ENCODE results near the gene ANKRD16.

The ANKRD16 gene

GRCh38 chr10:5898163-5898562, 8.5 kb upstream of the ANKRD16 start:
- H3K27ac Mint-ChIP-seq (ENCODE audit: low read depth), result peak overlapping the region; percentile 62
- peaks cover 48% of the 10 kb centered on the region for H3K4me1 Mint-ChIP-seq
- H3K27me3 Mint-ChIP-seq, result no peaks in the 10 kb centered on the region
- H3K4me3 Mint-ChIP-seq, result no peak overlapping the region
- H3K9me3 Mint-ChIP-seq, result peaks cover 6% of the 10 kb centered on the region
- H3K36me3 Mint-ChIP-seq (ENCODE audit: insufficient read depth), result peaks cover 8% of the 10 kb centered on the region
- no peak for DNase-seq (ENCODE audit: low spot score in 2 of 2)
- ATAC-seq (replicated peaks; ENCODE audit: extremely low read depth, poor library complexity, severe bottlenecking), result no peak

- peaks cover 8% of the 10 kb centered on the region for H3K36me3 Mint-ChIP-seq (ENCODE audit: insufficient read depth)
- no peak overlapping the region for H3K4me3 Mint-ChIP-seq
- H3K9me3 Mint-ChIP-seq, result peaks cover 6% of the 10 kb centered on the region
- no peaks in the 10 kb centered on the region for H3K27me3 Mint-ChIP-seq
- peaks cover 53% of the 10 kb centered on the region for H3K4me1 Mint-ChIP-seq
- peak overlapping the region; percentile 62 for H3K27ac Mint-ChIP-seq (ENCODE audit: low read depth)
- ATAC-seq (replicated peaks; ENCODE audit: extremely low read depth, poor library complexity, severe bottlenecking) (no peak), DNase-seq (ENCODE audit: low spot score in 2 of 2) (no peak)
Observed at GRCh38 chr10:5897504-5897903, 7.8 kb upstream of the ANKRD16 start.

- H3K27ac Mint-ChIP-seq (ENCODE audit: low read depth), result no peak overlapping the region
Observed at GRCh38 chr10:5897053-5897340, 7.3 kb upstream of the ANKRD16 start.

GRCh38 chr10:5896208-5897052, 6.7 kb upstream of the ANKRD16 start:
- Mint-ChIP-seq H3K4me3 (no peak overlapping the region), H3K9me3 (peaks cover 6% of the 10 kb centered on the region)

More at GRCh38 chr10:5897053-5897340, 7.3 kb upstream of the ANKRD16 start:
- no peak overlapping the region for H3K4me3 Mint-ChIP-seq
- H3K4me1 Mint-ChIP-seq, result peaks cover 58% of the 10 kb centered on the region
- no peaks in the 10 kb centered on the region for H3K27me3 Mint-ChIP-seq
- ATAC-seq (replicated peaks; ENCODE audit: extremely low read depth, poor library complexity, severe bottlenecking) (no peak), DNase-seq (ENCODE audit: low spot score in 2 of 2) (no peak)
- peaks cover 8% of the 10 kb centered on the region for H3K36me3 Mint-ChIP-seq (ENCODE audit: insufficient read depth)
- peaks cover 6% of the 10 kb centered on the region for H3K9me3 Mint-ChIP-seq

GRCh38 chr10:5895804-5896203, 6.1 kb upstream of the ANKRD16 start:
- DNase-seq (ENCODE audit: low spot score in 2 of 2) (no peak), ATAC-seq (replicated peaks; ENCODE audit: extremely low read depth, poor library complexity, severe bottlenecking) (no peak)
- Mint-ChIP-seq H3K36me3 (ENCODE audit: insufficient read depth) (peaks cover 8% of the 10 kb centered on the region), H3K4me1 (peaks cover 69% of the 10 kb centered on the region), H3K27ac (ENCODE audit: low read depth) (peak overlapping the region; percentile 50), H3K4me3 (no peak overlapping the region), H3K27me3 (no peaks in the 10 kb centered on the region), H3K9me3 (peaks cover 6% of the 10 kb centered on the region)

More at GRCh38 chr10:5896208-5897052, 6.7 kb upstream of the ANKRD16 start:
- Mint-ChIP-seq H3K4me1 (peaks cover 62% of the 10 kb centered on the region), H3K36me3 (ENCODE audit: insufficient read depth) (peaks cover 8% of the 10 kb centered on the region), H3K27me3 (no peaks in the 10 kb centered on the region), H3K27ac (ENCODE audit: low read depth) (peak overlapping the region; percentile 50)
- ATAC-seq (replicated peaks; ENCODE audit: extremely low read depth, poor library complexity, severe bottlenecking), result no peak
- DNase-seq (ENCODE audit: low spot score in 2 of 2), result no peak

GRCh38 chr10:5895365-5895764, 5.7 kb upstream of the ANKRD16 start:
- Mint-ChIP-seq H3K4me3 (no peak overlapping the region), H3K9me3 (peaks cover 6% of the 10 kb centered on the region), H3K4me1 (peaks cover 73% of the 10 kb centered on the region), H3K27ac (ENCODE audit: low read depth) (peak overlapping the region; percentile 50), H3K36me3 (ENCODE audit: insufficient read depth) (peaks cover 8% of the 10 kb centered on the region), H3K27me3 (no peaks in the 10 kb centered on the region)
- no peak for ATAC-seq (replicated peaks; ENCODE audit: extremely low read depth, poor library complexity, severe bottlenecking)
- DNase-seq (ENCODE audit: low spot score in 2 of 2), result no peak

- peaks cover 73% of the 10 kb centered on the region for H3K4me1 Mint-ChIP-seq
- peaks cover 9% of the 10 kb centered on the region for H3K36me3 Mint-ChIP-seq (ENCODE audit: insufficient read depth)
- ATAC-seq (replicated peaks; ENCODE audit: extremely low read depth, poor library complexity, severe bottlenecking) (no peak), DNase-seq (ENCODE audit: low spot score in 2 of 2) (no peak)
- no peak overlapping the region for H3K27ac Mint-ChIP-seq (ENCODE audit: low read depth)
- H3K4me3 Mint-ChIP-seq, result no peak overlapping the region
- peaks cover 6% of the 10 kb centered on the region for H3K9me3 Mint-ChIP-seq
- H3K27me3 Mint-ChIP-seq, result no peaks in the 10 kb centered on the region
Observed at GRCh38 chr10:5894873-5895272, 5.2 kb upstream of the ANKRD16 start.

GRCh38 chr10:5894403-5894802, 4.7 kb upstream of the ANKRD16 start:
- Mint-ChIP-seq H3K27me3 (no peaks in the 10 kb centered on the region), H3K4me1 (peaks cover 72% of the 10 kb centered on the region), H3K27ac (ENCODE audit: low read depth) (no peak overlapping the region), H3K9me3 (peaks cover 6% of the 10 kb centered on the region), H3K4me3 (no peak overlapping the region), H3K36me3 (ENCODE audit: insufficient read depth) (peaks cover 11% of the 10 kb centered on the region)
- no peak for DNase-seq (ENCODE audit: low spot score in 2 of 2)
- no peak for ATAC-seq (replicated peaks; ENCODE audit: extremely low read depth, poor library complexity, severe bottlenecking)

- Mint-ChIP-seq H3K27ac (ENCODE audit: low read depth) (no peak overlapping the region), H3K4me3 (no peak overlapping the region), H3K27me3 (no peaks in the 10 kb centered on the region), H3K9me3 (peaks cover 6% of the 10 kb centered on the region), H3K4me1 (peaks cover 72% of the 10 kb centered on the region), H3K36me3 (ENCODE audit: insufficient read depth) (peaks cover 11% of the 10 kb centered on the region)
- ATAC-seq (replicated peaks; ENCODE audit: extremely low read depth, poor library complexity, severe bottlenecking), result no peak
- no peak for DNase-seq (ENCODE audit: low spot score in 2 of 2)
Observed at GRCh38 chr10:5893321-5893720, 3.6 kb upstream of the ANKRD16 start.

- Mint-ChIP-seq H3K9me3 (no peaks in the 10 kb centered on the region), H3K4me3 (peak overlapping the region; percentile 55), H3K36me3 (ENCODE audit: insufficient read depth) (peaks cover 5% of the 10 kb centered on the region), H3K27me3 (no peaks in the 10 kb centered on the region), H3K4me1 (peaks cover 72% of the 10 kb centered on the region), H3K27ac (ENCODE audit: low read depth) (no peak overlapping the region)
- no peak for ATAC-seq (replicated peaks; ENCODE audit: extremely low read depth, poor library complexity, severe bottlenecking)
- no peak for DNase-seq (ENCODE audit: low spot score in 2 of 2)
Observed at GRCh38 chr10:5892007-5892406, 2.3 kb upstream of the ANKRD16 start.

GRCh38 chr10:5891009-5891408, 1.3 kb upstream of the ANKRD16 start:
- ATAC-seq (replicated peaks; ENCODE audit: extremely low read depth, poor library complexity, severe bottlenecking), result no peak
- Mint-ChIP-seq H3K4me1 (peaks cover 62% of the 10 kb centered on the region), H3K27me3 (no peaks in the 10 kb centered on the region), H3K36me3 (ENCODE audit: insufficient read depth) (peaks cover 5% of the 10 kb centered on the region), H3K9me3 (no peaks in the 10 kb centered on the region), H3K27ac (ENCODE audit: low read depth) (peak overlapping the region; percentile 65), H3K4me3 (peak overlapping the region; percentile 95)
- no peak for DNase-seq (ENCODE audit: low spot score in 2 of 2)

- ATAC-seq (replicated peaks; ENCODE audit: extremely low read depth, poor library complexity, severe bottlenecking) (peak; percentile 2), DNase-seq (ENCODE audit: low spot score in 2 of 2) (no peak)
- H3K9me3 Mint-ChIP-seq, result no peaks in the 10 kb centered on the region
- peak overlapping the region; percentile 95 for H3K4me3 Mint-ChIP-seq
- peak overlapping the region; percentile 65 for H3K27ac Mint-ChIP-seq (ENCODE audit: low read depth)
- H3K36me3 Mint-ChIP-seq (ENCODE audit: insufficient read depth), result peaks cover 7% of the 10 kb centered on the region
- no peaks in the 10 kb centered on the region for H3K27me3 Mint-ChIP-seq
- peaks cover 57% of the 10 kb centered on the region for H3K4me1 Mint-ChIP-seq
Observed at GRCh38 chr10:5890452-5890915, 791 bp upstream of the ANKRD16 start.

- Mint-ChIP-seq H3K27me3 (no peaks in the 10 kb centered on the region), H3K36me3 (ENCODE audit: insufficient read depth) (peaks cover 9% of the 10 kb centered on the region), H3K4me3 (peak overlapping the region; percentile 95), H3K4me1 (peaks cover 45% of the 10 kb centered on the region), H3K9me3 (no peaks in the 10 kb centered on the region), H3K27ac (ENCODE audit: low read depth) (no peak overlapping the region)
- DNase-seq (ENCODE audit: low spot score in 2 of 2) (no peak), ATAC-seq (replicated peaks; ENCODE audit: extremely low read depth, poor library complexity, severe bottlenecking) (peak; percentile 22)
Observed at GRCh38 chr10:5888843-5889623, 660 bp downstream of the ANKRD16 start.
